22Rv1 (cell line): ENCODE results near the gene EPC2.
"Not testable (repeated sequence)": the region's sequence is repeated elsewhere in the genome, so short reads cannot be mapped to it uniquely, and the experiment has no call there.

Experiments
- CTCF ChIP-seq: fragments of 450-650 bp; IDR thresholded peaks from 2 replicates; pipeline ENCODE4 v1.5.1; 2017; ENCODE audit warnings: mild to moderate bottlenecking
- ZFX ChIP-seq: fragments of 450-650 bp; IDR thresholded peaks from 2 replicates; pipeline ENCODE4 v1.6.1; 2017; ENCODE audit warnings: antibody characterized with exemption, borderline replicate concordance

GRCh38 chr2:148662332-148662731 lies 17.8 kb downstream of the EPC2 start:
- not testable (repeated sequence) for TF ChIP-seq CTCF, ZFX
